Breast epithelium (tissue), 3 donors: Measurements from ENCODE around the gene ZNF763.

Experiments used
- CTCF ChIP-seq, 3 donors: fragments of 450-650 bp; IDR thresholded peaks; one replicate each; pipeline ENCODE4 v1.5.1; 2016 to 2017; ENCODE audit warnings: antibody characterized with exemption in 3 of 3, mild to moderate bottlenecking in 3 of 3, moderate library complexity in 3 of 3
- POLR2AphosphoS5 ChIP-seq, 3 donors: sonication (generic); formaldehyde crosslinking; IDR thresholded peaks; one replicate each; pipeline ENCODE4 v1.6.1; 2017; ENCODE audit warnings: antibody characterized with exemption in 3 of 3

GRCh38 chr19:11924886-11925650 lies 39.8 kb upstream of the ZNF763 start, which contains the start of gene ZNF700:
- no peak for TF ChIP-seq CTCF (IDR thresholded peaks at IDR 0.05)
- TF ChIP-seq POLR2AphosphoS5 (IDR thresholded peaks at IDR 0.05): peak; percentile 67 to 82 (median 81)
